GM23338 (cell line): ENCODE data around the gene ADRA2B. TPM values are rescaled to one million over a fixed set of nuclear protein-coding genes. Genes with fewer than 3 reads are reported as not detected.

Experiments
- ATAC-seq: fragments of 200-7000 bp; cut with Tn5 transposase; 3 replicates; pipeline ENCODE4 v1.9.1; 2020
- DNase-seq: peaks from one replicate; pipeline ENCODE4 v3.0.0-alpha.2; 2015; ENCODE audit warnings: low spot score
- H2AFZ ChIP-seq: fragments of 200-600 bp; sonication (generic); 2 replicates; pipeline ENCODE4 v1.8.0; 2016; ENCODE audit warnings: antibody characterized with exemption, mild to moderate bottlenecking, moderate library complexity
- H3F3A ChIP-seq: fragments of 200-600 bp; sonication (generic); replicated peaks from 2 replicates; pipeline ENCODE4 v1.8.0; 2017; ENCODE audit warnings: antibody characterized with exemption, mixed run types, low read depth
- H3K27ac ChIP-seq: fragments of 200-600 bp; sonication (generic); 2 replicates; pipeline ENCODE4 v1.6.1; 2016; ENCODE audit warnings: low read depth
- H3K27me3 ChIP-seq: fragments of 200-600 bp; sonication (generic); 2 replicates; pipeline ENCODE4 v1.8.0; 2016; ENCODE audit warnings: mild to moderate bottlenecking, mixed run types, moderate library complexity; ENCODE audit not compliant: insufficient read depth
- H3K36me3 ChIP-seq: fragments of 200-600 bp; sonication (generic); 2 replicates; pipeline ENCODE4 v1.8.0; 2016; ENCODE audit warnings: mild to moderate bottlenecking; ENCODE audit not compliant: insufficient read depth
- H3K4me1 ChIP-seq: fragments of 200-600 bp; sonication (generic); 2 replicates; pipeline ENCODE4 v1.8.0; 2016; ENCODE audit warnings: mild to moderate bottlenecking, moderate library complexity; ENCODE audit not compliant: insufficient read depth
- H3K4me2 ChIP-seq: fragments of 200-600 bp; sonication (generic); 2 replicates; pipeline ENCODE4 v1.7.1; 2017; ENCODE audit warnings: mixed run types
- H3K4me3 ChIP-seq: fragments of 200-600 bp; sonication (generic); 2 replicates; pipeline ENCODE4 v1.6.1; 2016; ENCODE audit warnings: mixed run types
- H3K79me2 ChIP-seq: fragments of 200-600 bp; sonication (generic); replicated peaks from 2 replicates; pipeline ENCODE4 v1.8.0; 2017; ENCODE audit warnings: mild to moderate bottlenecking; ENCODE audit not compliant: insufficient read depth
- H3K9me2 ChIP-seq: fragments of 200-600 bp; sonication (generic); 2 replicates; pipeline ENCODE4 v1.8.0; 2017; ENCODE audit not compliant: insufficient read depth
- H4K20me1 ChIP-seq: fragments of 200-600 bp; sonication (generic); replicated peaks from 2 replicates; pipeline ENCODE4 v1.8.0; 2017; ENCODE audit warnings: mild to moderate bottlenecking; ENCODE audit not compliant: insufficient read depth
- H3K27ac Mint-ChIP-seq: 2 replicates; pipeline ENCODE4 v1.8.0; 2020; ENCODE audit warnings: inconsistent platforms, mild to moderate bottlenecking, moderate library complexity, mixed read lengths
- H3K27me3 Mint-ChIP-seq: 3 replicates; pipeline ENCODE4 v1.8.0; 2022; ENCODE audit warnings: low read depth, mild to moderate bottlenecking, moderate library complexity, mixed read lengths, inconsistent platforms; ENCODE audit not compliant: insufficient read depth, poor library complexity
- H3K36me3 Mint-ChIP-seq: 3 replicates; pipeline ENCODE4 v1.8.0; 2021; ENCODE audit warnings: low read depth, mild to moderate bottlenecking, inconsistent platforms, moderate library complexity, mixed read lengths
- H3K4me1 Mint-ChIP-seq: 3 replicates; pipeline ENCODE4 v1.8.0; 2020; ENCODE audit warnings: mild to moderate bottlenecking, inconsistent platforms, mixed read lengths
- H3K4me3 Mint-ChIP-seq: 3 replicates; pipeline ENCODE4 v1.8.0; 2021; ENCODE audit warnings: moderate library complexity, mild to moderate bottlenecking, inconsistent platforms, mixed read lengths
- H3K9me3 Mint-ChIP-seq: 3 replicates; pipeline ENCODE4 v1.8.0; 2020; ENCODE audit warnings: moderate library complexity, mild to moderate bottlenecking, inconsistent platforms, mixed read lengths
- CTCF ChIP-seq, 2 experiments: fragments of 200-600 bp in 1 of 2; sonication (generic) in 1 of 2; conservative IDR thresholded peaks; 2 replicates each; pipeline versions ENCODE4 v1.5.1 to v1.6.1; 2016 to 2017; ENCODE audit warnings: antibody characterized with exemption in 2 of 2, low read depth in 2 of 2, mild to moderate bottlenecking in 2 of 2, moderate library complexity in 1 of 2
- ETS1 ChIP-seq: IDR thresholded peaks from 2 replicates; pipeline ENCODE4 v1.6.1; 2016; ENCODE audit warnings: antibody characterized with exemption
- EZH2 ChIP-seq: fragments of 200-600 bp; sonication (generic); IDR thresholded peaks from one replicate; pipeline ENCODE4 v1.8.0; 2017; ENCODE audit warnings: antibody characterized with exemption, mild to moderate bottlenecking, low read depth; ENCODE audit not compliant: unreplicated experiment
- EZH2phosphoT487 ChIP-seq: fragments of 200-600 bp; sonication (generic); IDR thresholded peaks from one replicate; pipeline ENCODE4 v1.8.1; 2018; ENCODE audit warnings: antibody characterized with exemption; ENCODE audit not compliant: unreplicated experiment
- JUNB ChIP-seq: IDR thresholded peaks from one replicate; pipeline ENCODE4 v1.6.1; 2016; ENCODE audit warnings: antibody characterized with exemption; ENCODE audit not compliant: unreplicated experiment
- NANOG ChIP-seq: IDR thresholded peaks from 2 replicates; pipeline ENCODE4 v1.6.1; 2016; ENCODE audit warnings: antibody characterized with exemption, borderline replicate concordance
- POLR2AphosphoS5 ChIP-seq: IDR thresholded peaks from 2 replicates; pipeline ENCODE4 v1.6.1; 2016; ENCODE audit warnings: antibody characterized with exemption, low read depth
- REST ChIP-seq: IDR thresholded peaks from one replicate; pipeline ENCODE4 v1.6.1; 2018; ENCODE audit warnings: antibody characterized with exemption; ENCODE audit not compliant: unreplicated experiment
- STAT1 ChIP-seq: IDR thresholded peaks from one replicate; pipeline ENCODE4 v1.6.1; 2016; ENCODE audit warnings: antibody characterized with exemption; ENCODE audit not compliant: unreplicated experiment
- ZNF331 ChIP-seq: fragments of 250-450 bp; sonication (Bioruptor Pico); IDR thresholded peaks from 2 replicates; pipeline ENCODE4 v1.5.0; 2020; ENCODE audit warnings: low read depth, mild to moderate bottlenecking, moderate library complexity
- ZNF462 ChIP-seq: fragments of 250-450 bp; sonication (Bioruptor Pico); IDR thresholded peaks from 2 replicates; pipeline ENCODE4 v1.5.0; 2020; ENCODE audit warnings: mild to moderate bottlenecking, moderate library complexity
- polyA plus RNA-seq: library from polyadenylated mRNA; unstranded; fragments of >200 nt; fragmentation: Nextera tagmentation; extraction: Ambion mirVana; gene quantifications from 2 replicates; pipeline ENCODE4 v1.2.1, GENCODE V29; 2016
- total RNA-seq: library from RNA; depleted of rRNA; stranded (reverse); fragments of >200 nt; shearing (Covaris generic); gene quantifications from 2 replicates; pipeline ENCODE4 v1.2.3, GENCODE V29; 2014

ADRA2B gene
- total and polyA plus RNA-seq, 2 experiments from 2014 or later: 1.7 to 5.9 TPM

GRCh38 chr2:96102596-96103186 lies 13.7 kb downstream of the ADRA2B start (continued):
- TF ChIP-seq REST: no peak
- no peak for TF ChIP-seq CTCF (conservative IDR thresholded peaks at IDR 0.05; ENCODE audit: low read depth in 2 of 2)

GRCh38 chr2:96100893-96101304 lies 15.5 kb downstream of the ADRA2B start:
- Mint-ChIP-seq H3K36me3 (peaks cover 5% of the 10 kb centered on the region; the same call in 2 of the 3 replicates), H3K4me3 (no peak overlapping the region), H3K9me3 (peaks cover 8% of the 10 kb centered on the region), H3K27me3 (peaks cover 7% of the 10 kb centered on the region), H3K4me1 (peaks cover 15% of the 10 kb centered on the region), H3K27ac (no peak overlapping the region)
- H3K4me1 ChIP-seq: peaks cover 7% of the 10 kb centered on the region; the same call in 1 of the 2 replicates
- no peak overlapping the region for H3K4me2 ChIP-seq
- no peak overlapping the region for H3K27ac ChIP-seq
- DNase-seq (no peak), ATAC-seq (no peak)
- no peaks in the 10 kb centered on the region for H4K20me1 ChIP-seq
- no peaks in the 10 kb centered on the region for H3K36me3 ChIP-seq
- H3K4me3 ChIP-seq: no peak overlapping the region
- H2AFZ ChIP-seq: no peak overlapping the region
- no peaks in the 10 kb centered on the region for H3K79me2 ChIP-seq
- no peaks in the 10 kb centered on the region for H3K27me3 ChIP-seq
- no peaks in the 10 kb centered on the region for H3F3A ChIP-seq
- no peaks in the 10 kb centered on the region for H3K9me2 ChIP-seq
- TF ChIP-seq EZH2 (no peak), JUNB (no peak), POLR2AphosphoS5 (no peak), ETS1 (no peak), ZNF462 (no peak), STAT1 (no peak), EZH2phosphoT487 (no peak), ZNF331 (CRISPR knock-in tag) (no peak), NANOG (no peak)
